Neuronal stem cell (in vitro differentiated cells): ENCODE results near the gene PIP5KL1.

Experiments
- DNase-seq: peaks from one replicate; pipeline ENCODE4 v3.0.0-alpha.2; 2013; ENCODE audit warnings: low spot score
- H2AFZ ChIP-seq: one replicate; pipeline ENCODE4 v1.6.1; 2013; ENCODE audit warnings: mild to moderate bottlenecking, low read length, inconsistent platforms
- H2AK5ac ChIP-seq: 2 replicates; pipeline ENCODE4 v1.6.1; 2013; ENCODE audit warnings: low read depth, mild to moderate bottlenecking, inconsistent platforms, low read length, moderate library complexity, mixed read lengths
- H2BK120ac ChIP-seq: 2 replicates; pipeline ENCODE4 v1.6.1; 2013; ENCODE audit warnings: low read depth, mild to moderate bottlenecking, inconsistent platforms, low read length, moderate library complexity, mixed read lengths
- H2BK12ac ChIP-seq: one replicate; pipeline ENCODE4 v1.6.1; 2013; ENCODE audit warnings: low read length, inconsistent platforms
- H2BK15ac ChIP-seq: 2 replicates; pipeline ENCODE4 v1.6.1; 2013; ENCODE audit warnings: mild to moderate bottlenecking, low read length, inconsistent platforms, mixed read lengths
- H2BK5ac ChIP-seq: one replicate; pipeline ENCODE4 v1.6.1; 2013; ENCODE audit warnings: inconsistent platforms, mild to moderate bottlenecking, low read length, moderate library complexity
- H3K14ac ChIP-seq: one replicate; pipeline ENCODE4 v1.6.1; 2013; ENCODE audit warnings: low read length, inconsistent platforms
- H3K18ac ChIP-seq: 2 replicates; pipeline ENCODE4 v1.6.1; 2013; ENCODE audit warnings: low read length, inconsistent platforms
- H3K23ac ChIP-seq: 2 replicates; pipeline ENCODE4 v1.6.1; 2013; ENCODE audit warnings: low read depth, mild to moderate bottlenecking, mixed read lengths, low read length, inconsistent platforms; ENCODE audit not compliant: poor library complexity
- H3K27ac ChIP-seq: replicated peaks from 3 replicates; pipeline ENCODE4 v1.5.1; 2013; ENCODE audit warnings: low read length, inconsistent platforms
- H3K27me3 ChIP-seq, 3 experiments: 2 replicates each; pipeline ENCODE4 v1.6.1; 2013; ENCODE audit warnings: low read length in 3 of 3, mild to moderate bottlenecking in 2 of 3, inconsistent platforms in 1 of 3, low read depth in 1 of 3, mixed read lengths in 1 of 3, moderate library complexity in 1 of 3; ENCODE audit not compliant: control insufficient read depth in 3 of 3, insufficient read depth in 3 of 3
- H3K36me3 ChIP-seq, 2 donors: replicated peaks in 1 of 2; 2 replicates each; pipeline ENCODE4 v1.6.1; 2013; ENCODE audit warnings: low read length in 2 of 2; ENCODE audit not compliant: control insufficient read depth in 2 of 2, insufficient read depth in 2 of 2
- H3K4ac ChIP-seq: 2 replicates; pipeline ENCODE4 v1.6.1; 2013; ENCODE audit warnings: inconsistent platforms, mild to moderate bottlenecking, low read length, moderate library complexity
- H3K4me1 ChIP-seq, 2 donors: 1 replicate in 1 of 2; 2 replicates in 1 of 2; pipeline ENCODE4 v1.6.1; 2013; ENCODE audit warnings: low read length in 2 of 2, low read depth in 1 of 2; ENCODE audit not compliant: control insufficient read depth in 2 of 2, insufficient read depth in 1 of 2
- H3K4me2 ChIP-seq: one replicate; pipeline ENCODE4 v1.6.1; 2013; ENCODE audit warnings: mild to moderate bottlenecking, low read length, inconsistent platforms; ENCODE audit not compliant: insufficient read depth, poor library complexity, severe bottlenecking
- H3K4me3 ChIP-seq, 2 donors: 2 replicates each; pipeline ENCODE4 v1.5.1; 2013; ENCODE audit warnings: low read length in 2 of 2, mild to moderate bottlenecking in 2 of 2, inconsistent platforms in 1 of 2, moderate library complexity in 1 of 2
- H3K79me1 ChIP-seq: one replicate; pipeline ENCODE4 v1.6.1; 2013; ENCODE audit warnings: low read depth, mild to moderate bottlenecking, inconsistent platforms, low read length, moderate library complexity
- H3K9ac ChIP-seq: one replicate; pipeline ENCODE4 v1.6.1; 2013; ENCODE audit warnings: mild to moderate bottlenecking, low read depth, low read length, inconsistent platforms; ENCODE audit not compliant: poor library complexity
- H3K9me3 ChIP-seq, 2 donors: replicated peaks in 1 of 2; 2 replicates each; pipeline versions ENCODE3 to v1.6.1; 2013; ENCODE audit warnings: low read length in 2 of 2, mild to moderate bottlenecking in 2 of 2, inconsistent platforms in 1 of 2, low read depth in 1 of 2, mixed read lengths in 1 of 2, moderate library complexity in 1 of 2; ENCODE audit not compliant: control insufficient read depth in 2 of 2, insufficient read depth in 1 of 2
- H4K8ac ChIP-seq: one replicate; pipeline ENCODE4 v1.6.1; 2013; ENCODE audit warnings: low read depth, mild to moderate bottlenecking, inconsistent platforms, low read length, moderate library complexity
- H4K91ac ChIP-seq: one replicate; pipeline ENCODE4 v1.6.1; 2013; ENCODE audit warnings: low read length, low read depth, mild to moderate bottlenecking, inconsistent platforms; ENCODE audit not compliant: poor library complexity
- WGBS, 2 donors: extraction: QIAGEN DNeasy Blood & Tissue Kit; methylation state at CpG; one replicate each; pipeline ENCODE4 v1.1.7; 2013; ENCODE audit warnings: missing lambda C conversion rate in 2 of 2, mixed read lengths in 1 of 2; ENCODE audit not compliant: insufficient read length in 2 of 2, insufficient replicate concordance in 1 of 2; ENCODE audit errors: extremely low coverage in 2 of 2; 5-methylcytosine and 5-hydroxymethylcytosine counted together

PIP5KL1 gene

DNA sequence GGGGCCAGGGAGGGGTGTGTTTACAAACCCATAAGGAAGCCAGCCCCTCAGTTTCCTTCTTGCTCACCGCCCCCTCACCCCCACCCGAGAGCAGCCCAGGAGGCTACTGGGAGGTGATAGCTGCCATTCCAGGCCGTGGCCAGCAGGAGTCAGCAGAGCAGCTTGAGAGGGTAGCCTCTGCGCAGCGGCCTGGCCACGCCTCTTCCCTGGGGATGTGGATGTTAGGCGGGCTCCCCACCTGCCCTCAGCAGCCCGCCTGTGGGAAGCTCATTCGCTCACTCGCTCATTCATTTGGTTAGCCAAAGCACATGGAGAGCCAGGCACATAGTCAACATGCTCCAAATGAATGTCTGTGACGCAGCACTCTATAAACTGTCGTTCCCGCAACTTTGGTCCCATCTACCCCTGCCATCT is 13.2 kb upstream of the PIP5KL1 start:
- H2BK5ac ChIP-seq = no peak overlapping the region
- peak overlapping the region; percentile 50 for H3K23ac ChIP-seq
- WGBS, 2 donors = no CpG with 5 or more reads among the region's 13 CpGs
- no peak overlapping the region for H2BK12ac ChIP-seq
- H3K4me2 ChIP-seq = no peak overlapping the region
- peak overlapping the region; percentile 83 for H4K8ac ChIP-seq
- H3K4me1 ChIP-seq = peaks cover 2 to 9% of the 10 kb centered on the region in 2 donors
- no peak overlapping the region for H2BK15ac ChIP-seq
- H3K27me3 ChIP-seq = no peaks in the 10 kb centered on the region
- no peak overlapping the region for H3K4ac ChIP-seq
- H3K9ac ChIP-seq = no peak overlapping the region
- H4K91ac ChIP-seq = no peak overlapping the region
- H2AFZ ChIP-seq = no peak overlapping the region
- DNase-seq = peak; percentile 71
- peaks cover 2% of the 10 kb centered on the region for H3K79me1 ChIP-seq
- H3K27ac ChIP-seq = no peak overlapping the region
- no peak overlapping the region for H3K18ac ChIP-seq
- no peak overlapping the region for H3K4me3 ChIP-seq
- no peak overlapping the region for H3K14ac ChIP-seq
- H3K9me3 ChIP-seq = no peaks in the 10 kb centered on the region
- no peak overlapping the region for H2AK5ac ChIP-seq
- peaks cover 31 to 65% of the 10 kb centered on the region in 2 donors for H3K36me3 ChIP-seq
- H2BK120ac ChIP-seq = no peak overlapping the region

DNA sequence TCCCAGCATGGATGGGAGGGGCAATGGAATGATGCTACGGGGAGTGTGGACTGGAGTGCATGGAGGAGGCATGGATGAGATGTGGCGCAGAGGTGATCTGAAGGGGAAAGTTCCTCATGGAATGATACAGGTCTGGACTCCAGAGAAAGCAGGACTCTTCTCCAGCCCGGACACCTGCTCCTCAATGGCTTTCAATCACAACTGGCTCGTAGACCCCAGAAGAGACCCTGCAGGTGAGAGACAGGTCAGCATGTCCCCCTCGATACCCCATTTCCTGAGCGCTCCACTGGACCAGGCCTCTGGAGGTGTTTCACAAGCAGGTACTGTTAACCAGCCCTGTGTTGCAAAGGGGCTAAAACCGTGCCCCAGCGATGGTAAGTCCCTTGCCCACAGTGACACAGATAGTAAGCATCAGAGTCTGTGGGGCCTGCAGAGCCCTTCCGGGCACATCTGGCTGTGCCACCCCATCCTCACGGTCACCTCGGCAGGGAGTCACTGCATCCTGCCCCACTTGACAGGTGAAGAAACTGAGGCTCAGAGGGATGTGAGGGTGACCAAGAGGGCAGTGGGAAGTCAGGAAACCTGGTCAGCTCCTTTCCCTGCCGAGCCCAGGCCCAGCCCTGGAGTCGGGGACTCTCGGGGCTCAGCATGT is 12.6 kb upstream of the PIP5KL1 start:
- Histone ChIP-seq H2BK15ac (no peak overlapping the region), H2BK120ac (no peak overlapping the region), H3K23ac (peak overlapping the region; percentile 22), H3K18ac (no peak overlapping the region), H3K27me3 (no peaks in the 10 kb centered on the region), H2BK12ac (no peak overlapping the region), H3K4me2 (no peak overlapping the region), H4K91ac (no peak overlapping the region), H3K14ac (no peak overlapping the region), H3K4me1 (peaks cover 3 to 9% of the 10 kb centered on the region in 2 donors), H3K36me3 (peaks cover 30 to 60% of the 10 kb centered on the region in 2 donors), H4K8ac (no peak overlapping the region), H2BK5ac (no peak overlapping the region), H3K4me3 (no peak overlapping the region), H2AK5ac (peak overlapping the region; percentile 56), H3K4ac (no peak overlapping the region), H3K9ac (no peak overlapping the region), H3K79me1 (peaks cover 2% of the 10 kb centered on the region), H2AFZ (no peak overlapping the region), H3K9me3 (no peaks in the 10 kb centered on the region), H3K27ac (no peak overlapping the region)
- WGBS, 2 donors = no CpG with 5 or more reads among the region's 14 CpGs
- DNase-seq = no peak

DNA sequence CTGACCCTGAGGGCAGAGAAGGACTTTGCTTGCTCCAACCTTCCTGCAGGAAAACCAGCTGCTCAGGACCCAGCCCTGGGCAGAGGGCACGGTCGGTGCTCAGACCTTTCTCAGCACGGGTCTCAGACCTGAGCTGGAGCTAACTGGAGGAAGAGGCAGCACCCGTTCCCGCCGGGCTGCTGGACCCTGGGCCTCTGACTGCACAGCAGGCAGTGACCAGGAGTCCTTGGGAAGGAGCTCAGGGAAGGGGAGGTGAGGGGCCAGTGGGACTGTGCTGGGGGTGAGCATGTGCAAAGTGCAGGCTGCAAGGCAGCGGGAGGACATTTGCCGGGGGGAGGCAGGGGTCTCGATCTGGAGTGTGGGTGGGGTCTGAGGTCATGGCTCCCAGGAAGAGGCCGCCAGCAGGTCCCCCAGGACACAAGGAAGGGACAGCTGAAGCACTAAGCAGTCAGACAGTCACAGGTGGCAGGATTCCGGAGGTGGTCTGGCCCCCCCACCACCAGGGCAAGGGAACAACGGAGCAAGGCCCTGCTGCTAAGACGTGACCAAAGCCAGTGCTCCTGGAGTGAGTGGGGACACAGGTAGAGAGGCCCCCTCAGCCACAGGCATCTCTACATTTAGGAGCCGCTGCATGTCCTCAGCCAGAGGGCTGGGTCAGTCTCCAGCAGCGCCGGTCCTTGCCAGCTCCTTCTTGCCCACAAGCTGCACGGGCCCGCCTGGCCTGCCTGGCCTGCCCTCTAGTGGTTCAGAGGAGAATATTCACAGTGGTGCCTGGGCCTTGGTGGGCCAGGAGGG is 11.8 kb upstream of the PIP5KL1 start:
- no peak overlapping the region for H2BK5ac ChIP-seq
- H3K9ac ChIP-seq = peak overlapping the region; percentile 85
- peaks cover 2% of the 10 kb centered on the region for H3K79me1 ChIP-seq
- no CpG with 5 or more reads among the region's 18 CpGs for WGBS, 2 donors
- H2BK12ac ChIP-seq = no peak overlapping the region
- peak overlapping the region; percentile 22 for H2AK5ac ChIP-seq
- H3K4me1 ChIP-seq = peaks cover 3 to 9% of the 10 kb centered on the region in 2 donors
- H3K4ac ChIP-seq = no peak overlapping the region
- H3K27ac ChIP-seq = no peak overlapping the region
- no peak overlapping the region for H3K18ac ChIP-seq
- H3K27me3 ChIP-seq = no peaks in the 10 kb centered on the region
- H3K4me3 ChIP-seq = no peak overlapping the region
- H3K14ac ChIP-seq = no peak overlapping the region
- no peak overlapping the region for H2AFZ ChIP-seq
- no peak overlapping the region for H4K91ac ChIP-seq
- no peaks in the 10 kb centered on the region for H3K9me3 ChIP-seq
- no peak overlapping the region for H2BK120ac ChIP-seq
- DNase-seq = peak; percentile 61
- H2BK15ac ChIP-seq = no peak overlapping the region
- no peak overlapping the region for H4K8ac ChIP-seq
- H3K4me2 ChIP-seq = no peak overlapping the region
- peaks cover 28 to 53% of the 10 kb centered on the region in 2 donors for H3K36me3 ChIP-seq
- peak overlapping the region; percentile 22 for H3K23ac ChIP-seq

DNA sequence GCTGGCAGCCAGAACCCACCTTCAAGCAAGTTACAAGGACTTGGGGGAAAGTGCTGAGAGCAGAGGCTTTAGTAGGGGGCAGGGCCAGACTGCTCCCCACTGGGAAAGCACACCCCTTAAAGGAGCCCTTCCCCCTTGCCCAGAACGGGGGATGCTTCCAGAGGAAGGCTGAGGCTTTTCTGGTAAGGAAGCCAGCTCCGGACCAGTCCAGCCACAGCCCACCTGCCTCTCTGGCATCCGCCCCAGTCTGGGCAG is 11.3 kb upstream of the PIP5KL1 start:
- no CpG with 5 or more reads among the region's 3 CpGs for WGBS, 2 donors
- Histone ChIP-seq H3K4me2 (no peak overlapping the region), H3K79me1 (peaks cover 5% of the 10 kb centered on the region), H3K4ac (no peak overlapping the region), H4K8ac (no peak overlapping the region), H3K23ac (no peak overlapping the region), H2AFZ (no peak overlapping the region), H3K27me3 (no peaks in the 10 kb centered on the region), H2BK5ac (no peak overlapping the region), H2AK5ac (no peak overlapping the region), H2BK120ac (no peak overlapping the region), H3K18ac (no peak overlapping the region), H3K9me3 (no peaks in the 10 kb centered on the region), H3K4me3 (no peak overlapping the region), H3K14ac (no peak overlapping the region), H3K27ac (no peak overlapping the region), H3K36me3 (peaks cover 28 to 52% of the 10 kb centered on the region in 2 donors), H3K4me1 (peaks cover 7 to 9% of the 10 kb centered on the region in 2 donors), H3K9ac (no peak overlapping the region), H2BK12ac (no peak overlapping the region), H4K91ac (no peak overlapping the region), H2BK15ac (no peak overlapping the region)
- DNase-seq = no peak
